IPS-11a (cell line): ENCODE measurements around the gene EYA4.

ENCODE experiments used
- H3K4me3 ChIP-seq: one replicate; pipeline ENCODE4 v1.5.1; 2013; ENCODE audit warnings: low read depth, low read length, control low read depth

Gene EYA4

DNA sequence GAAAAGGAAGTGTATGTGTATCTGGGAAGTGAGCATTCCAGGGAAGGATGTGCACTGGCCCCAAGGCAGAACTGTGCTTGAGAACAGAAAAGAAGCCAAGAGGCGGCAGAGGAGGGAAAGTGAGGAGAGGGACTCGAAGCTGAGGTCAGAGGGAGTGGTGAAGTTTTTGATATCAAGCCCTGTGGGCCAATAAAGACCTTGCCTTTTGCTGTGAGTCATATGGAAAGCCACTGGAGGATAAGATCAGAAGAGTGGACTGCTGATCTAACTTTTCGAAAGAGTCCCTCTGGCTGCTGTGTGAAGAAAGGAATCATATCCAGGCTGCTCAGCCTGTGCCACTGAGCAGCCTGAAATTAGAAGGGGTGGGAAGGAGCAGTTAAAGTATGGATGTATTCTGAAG, 99.4 kb downstream of the EYA4 start:
- no peak overlapping the region for H3K4me3 ChIP-seq

DNA sequence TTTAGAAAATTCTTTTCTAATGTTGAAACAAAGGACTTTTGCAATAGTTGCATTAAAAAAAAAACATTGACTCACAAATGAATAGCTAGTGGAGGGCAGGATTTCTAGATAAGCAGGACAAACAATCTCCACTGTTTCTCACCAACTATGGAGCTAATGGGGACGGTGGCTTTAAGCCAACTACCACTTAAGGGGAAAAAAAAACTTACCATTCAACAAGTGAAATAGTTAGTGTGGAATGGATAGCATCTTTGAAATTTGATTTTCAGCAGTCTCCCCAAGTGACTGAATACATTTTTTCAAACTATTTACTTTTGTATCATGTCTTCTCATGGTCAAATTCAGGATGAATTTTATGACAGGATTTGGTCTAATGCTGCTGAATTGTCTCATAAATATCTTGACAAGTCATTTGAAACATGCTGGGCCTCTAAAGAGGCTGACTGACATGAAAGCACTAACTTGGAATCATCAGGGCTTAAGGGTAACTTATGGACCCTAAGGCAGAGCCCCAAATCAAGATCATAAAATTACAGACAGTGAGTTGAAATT, 100.5 kb downstream of the EYA4 start:
- no peak overlapping the region for H3K4me3 ChIP-seq

DNA sequence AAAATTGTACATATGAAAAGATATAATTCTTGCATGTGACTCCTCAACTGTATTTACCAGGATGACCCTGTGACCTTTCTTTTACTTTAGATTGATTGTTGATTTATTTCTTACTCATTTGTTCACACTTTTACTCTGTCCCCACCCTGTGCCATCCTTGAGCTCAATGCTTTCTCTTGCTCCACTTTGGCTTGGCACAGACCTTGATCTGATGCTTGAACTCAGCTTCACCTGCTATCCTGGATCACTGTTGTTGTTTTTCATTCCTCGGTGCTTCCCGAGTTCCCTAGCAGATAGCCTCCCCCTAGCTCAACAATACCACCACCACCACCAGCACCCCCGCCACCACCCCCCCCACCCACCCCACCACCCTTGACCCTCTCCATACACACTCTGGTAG, 102.1 kb downstream of the EYA4 start:
- no peak overlapping the region for H3K4me3 ChIP-seq

DNA sequence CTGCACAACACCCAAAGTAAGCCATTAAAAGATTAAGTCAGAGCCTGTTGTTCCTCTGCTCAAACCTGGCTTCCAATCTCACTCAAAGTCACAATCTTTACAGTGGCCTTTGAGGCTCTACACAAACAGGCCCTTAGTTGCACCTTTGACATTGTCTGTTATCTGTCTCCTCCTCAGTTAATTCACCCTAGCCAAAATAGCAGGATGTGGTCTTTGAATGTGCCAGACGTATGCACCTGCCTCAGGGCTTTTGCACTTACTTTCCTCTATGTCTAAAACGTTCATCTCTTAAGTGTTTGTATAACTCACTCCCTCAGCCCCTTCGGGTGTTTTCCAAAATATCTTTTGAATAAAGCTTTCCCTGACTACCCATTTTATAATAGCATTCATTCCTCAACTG, 107.7 kb downstream of the EYA4 start:
- H3K4me3 ChIP-seq: no peak overlapping the region

DNA sequence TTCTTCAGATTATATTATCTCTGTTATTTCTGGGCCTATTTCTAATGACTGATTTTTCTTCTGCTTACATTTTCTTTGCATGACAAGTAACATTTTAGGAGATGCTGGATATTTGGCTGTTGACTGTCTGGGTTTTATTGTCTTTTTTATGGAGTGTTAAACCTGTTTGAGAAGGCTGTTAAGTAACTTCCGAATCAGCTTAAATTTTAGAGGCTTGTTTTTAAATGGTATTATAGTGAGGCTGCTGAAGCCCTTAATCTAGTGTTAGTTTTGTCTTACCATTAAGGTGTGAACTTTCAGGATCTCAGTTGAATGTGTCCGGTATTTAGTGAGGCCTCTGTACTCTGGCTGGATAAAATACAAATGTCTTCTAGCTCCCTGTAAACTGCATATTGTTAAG, 109.8 kb downstream of the EYA4 start:
- no peak overlapping the region for H3K4me3 ChIP-seq

DNA sequence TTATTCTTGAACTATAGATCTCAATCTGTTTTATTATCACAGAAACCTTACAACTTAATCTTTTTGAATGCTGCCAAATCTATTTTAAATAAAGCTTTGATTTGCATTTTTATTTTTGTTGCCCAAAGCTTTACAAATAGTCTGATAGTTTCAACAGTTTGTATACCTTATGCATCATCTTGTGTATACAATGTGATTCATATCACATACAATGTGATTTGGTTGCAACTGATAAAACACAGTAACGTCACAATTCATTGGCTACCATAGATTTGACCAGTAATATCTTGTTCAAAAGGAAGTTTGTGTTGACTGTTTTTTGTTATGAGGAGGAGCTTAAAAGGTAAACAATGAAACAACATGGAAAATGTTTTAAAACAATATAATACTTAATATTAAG, 110.9 kb downstream of the EYA4 start:
- no peak overlapping the region for H3K4me3 ChIP-seq

DNA sequence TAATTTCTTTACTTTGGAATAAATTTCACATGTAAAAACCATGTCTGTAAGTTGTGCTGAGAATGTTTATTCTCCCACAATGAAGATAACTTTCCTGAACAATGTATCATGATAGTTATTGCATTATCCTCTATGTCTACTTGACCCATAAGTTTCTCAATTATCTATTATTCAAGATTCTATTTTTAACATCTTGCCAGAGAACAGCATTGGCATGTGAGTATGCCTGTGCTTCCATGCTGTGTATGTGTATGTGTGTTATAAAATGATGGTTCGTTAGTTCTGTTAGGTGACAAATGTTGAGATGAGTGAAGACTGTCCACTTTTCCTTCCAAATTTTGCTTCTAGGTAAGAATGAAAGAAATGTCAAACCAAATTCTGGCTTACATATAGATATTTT, 111.9 kb downstream of the EYA4 start:
- H3K4me3 ChIP-seq: no peak overlapping the region

DNA sequence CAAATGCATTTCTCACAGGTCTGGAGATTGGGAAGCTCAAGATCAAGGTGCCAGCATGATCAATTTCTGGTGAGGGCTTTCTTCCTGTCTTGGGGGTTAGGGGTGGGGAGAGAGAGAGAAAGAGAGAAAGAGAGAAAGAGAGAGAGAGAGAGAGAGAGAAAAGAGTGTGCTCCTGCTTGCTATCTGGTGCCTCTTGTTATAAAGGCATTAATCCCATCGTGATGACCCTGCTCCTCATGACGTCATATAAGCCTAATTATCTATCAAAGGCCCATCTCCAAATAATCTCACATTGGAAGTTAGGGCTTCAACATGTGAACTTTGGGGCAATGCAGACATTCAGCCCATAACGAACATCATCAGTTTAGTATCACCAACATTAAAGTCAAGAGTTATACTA, 114.8 kb downstream of the EYA4 start:
- no peak overlapping the region for H3K4me3 ChIP-seq

DNA sequence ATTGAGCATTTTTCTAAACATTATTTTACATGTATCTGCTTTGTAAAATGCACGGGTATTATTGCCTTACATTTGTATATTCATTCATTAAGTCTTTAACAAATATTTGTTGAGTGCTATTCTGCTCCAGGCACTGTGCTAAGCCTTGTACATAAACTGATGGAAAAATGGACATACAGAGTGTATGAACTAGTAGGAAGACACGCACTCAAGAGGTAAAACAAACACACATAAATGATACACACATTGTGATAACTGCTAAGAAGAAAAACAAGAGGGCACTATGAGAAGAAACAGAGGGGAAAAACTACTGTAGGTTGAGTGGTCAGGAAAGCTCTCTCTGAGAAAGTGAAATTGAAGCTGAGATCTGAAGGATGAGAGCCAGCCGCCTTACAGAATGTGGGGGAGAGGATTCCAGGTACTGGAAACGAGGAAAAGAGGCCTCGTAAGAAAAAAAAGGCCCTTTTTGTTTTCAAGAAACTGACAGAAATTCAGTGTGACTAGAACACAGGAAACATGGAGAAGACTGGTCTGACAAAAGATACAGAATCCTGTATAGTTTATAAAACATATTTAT, 117.5 kb downstream of the EYA4 start:
- H3K4me3 ChIP-seq: no peak overlapping the region

DNA sequence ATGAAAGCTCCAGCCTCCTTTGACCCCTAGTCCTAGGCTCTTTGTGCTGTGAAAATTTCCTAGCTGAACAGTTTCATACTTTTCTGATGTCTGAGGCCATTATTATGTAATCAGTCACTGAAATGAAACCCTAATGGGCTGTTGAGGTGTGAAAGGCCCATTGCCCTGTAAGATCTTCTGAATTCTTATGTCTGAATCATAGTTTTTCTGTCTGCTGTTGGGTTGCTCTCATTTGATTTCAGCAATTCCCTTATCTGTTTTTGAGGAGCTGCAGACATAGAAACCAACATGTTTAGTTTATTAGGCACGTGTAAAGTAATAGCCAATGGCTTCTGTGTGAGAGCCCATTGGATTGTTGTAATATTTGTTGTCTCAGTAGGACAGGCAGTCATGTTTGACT, 118.1 kb downstream of the EYA4 start:
- H3K4me3 ChIP-seq: no peak overlapping the region

DNA sequence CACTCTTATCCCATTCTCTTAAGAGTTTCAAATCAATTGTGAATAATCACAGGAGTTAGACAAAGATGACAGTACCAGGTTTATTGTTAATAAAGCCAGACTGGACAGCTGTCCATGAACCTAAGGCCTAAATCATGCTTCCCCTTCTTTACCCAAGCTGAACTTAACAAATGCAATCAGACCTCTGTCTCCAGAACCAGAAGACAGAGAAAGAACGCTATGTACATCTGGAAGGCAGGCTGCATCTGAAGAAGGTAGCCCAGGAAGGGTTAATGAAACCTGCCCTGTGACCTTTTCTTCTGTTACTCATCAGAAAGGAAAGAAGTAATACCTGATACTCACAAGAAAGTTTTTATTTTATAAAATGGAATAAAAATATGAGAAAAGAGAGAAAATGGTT, 118.6 kb downstream of the EYA4 start:
- no peak overlapping the region for H3K4me3 ChIP-seq

DNA sequence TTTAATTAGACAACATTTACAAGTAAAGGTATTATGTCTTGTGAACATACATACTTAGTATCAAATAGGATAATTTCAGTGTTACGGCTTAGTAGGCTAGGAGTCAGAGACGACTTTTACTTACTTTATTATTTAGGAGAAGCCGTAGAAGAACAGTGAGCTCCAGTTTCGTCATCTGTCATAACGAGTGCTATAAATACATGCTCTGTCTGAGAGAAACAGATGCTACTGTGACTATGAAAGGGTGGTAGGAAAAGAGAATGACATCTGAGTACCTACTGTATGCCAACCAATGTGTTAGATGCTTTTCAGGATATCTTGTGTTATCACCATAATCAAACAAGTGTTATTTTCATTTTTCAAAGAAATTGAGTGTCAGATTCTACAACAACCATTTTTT, 119.0 kb downstream of the EYA4 start:
- H3K4me3 ChIP-seq: no peak overlapping the region

DNA sequence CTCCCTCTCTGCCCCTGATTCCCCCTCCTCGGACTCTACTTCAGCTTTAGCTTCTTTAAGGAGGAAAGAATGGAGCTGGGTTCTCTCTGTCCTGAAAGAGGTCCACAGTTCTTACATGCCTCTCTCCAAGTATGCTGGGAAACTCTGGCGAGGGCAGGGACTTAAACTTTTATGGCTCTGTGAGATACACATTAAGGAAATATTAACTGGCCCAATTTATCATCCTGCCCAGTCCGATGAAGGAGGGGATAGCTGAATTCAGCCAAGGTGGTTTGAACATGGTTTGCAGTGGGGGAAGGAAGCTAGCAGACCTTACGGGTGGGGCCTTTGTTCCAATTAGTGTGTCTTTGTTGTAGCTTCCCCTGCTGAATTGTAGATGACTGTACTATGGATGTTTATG, 121.7 kb downstream of the EYA4 start:
- no peak overlapping the region for H3K4me3 ChIP-seq

DNA sequence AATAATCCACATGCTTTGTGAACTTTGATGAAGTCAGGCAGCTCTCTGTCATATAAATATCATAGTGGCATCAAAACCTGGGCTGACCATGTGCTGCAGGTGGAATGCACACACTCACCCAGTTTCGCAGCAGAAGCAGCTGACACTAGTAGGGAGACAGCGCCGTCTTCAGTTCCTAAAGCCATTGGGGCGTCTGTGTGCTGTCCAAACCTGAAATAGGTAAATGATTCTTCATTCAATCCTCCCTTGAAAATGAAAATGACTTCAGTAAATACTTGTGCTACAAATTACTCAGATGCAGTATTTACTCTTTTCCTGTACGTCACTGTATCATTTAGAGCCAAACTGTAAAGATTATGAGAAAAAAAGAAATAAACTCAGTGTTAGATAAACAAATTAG, 127.5 kb downstream of the EYA4 start:
- no peak overlapping the region for H3K4me3 ChIP-seq

DNA sequence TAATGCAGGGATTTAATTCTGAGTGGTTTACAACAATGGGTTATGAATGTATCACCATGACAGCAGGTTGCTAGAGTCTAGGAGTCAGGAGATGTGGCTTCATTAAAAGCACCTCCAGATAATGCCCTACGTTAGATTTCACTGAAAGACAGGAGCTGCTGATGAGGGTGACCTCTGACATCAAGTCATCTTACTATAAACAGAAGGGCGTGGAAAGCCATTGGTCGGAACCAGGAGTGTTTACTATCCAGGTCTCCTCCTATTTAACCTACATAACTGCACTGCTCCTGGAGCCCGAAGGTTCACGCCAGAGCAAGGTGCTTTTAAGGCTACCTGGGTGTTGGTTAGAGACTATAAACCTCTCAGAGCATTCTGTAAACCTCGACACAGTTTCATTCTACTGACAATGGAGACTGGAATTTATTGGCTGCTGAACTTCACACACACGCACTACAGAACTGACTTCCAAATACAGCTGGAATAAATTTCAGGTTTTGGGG, 128.7 kb downstream of the EYA4 start:
- H3K4me3 ChIP-seq: no peak overlapping the region

DNA sequence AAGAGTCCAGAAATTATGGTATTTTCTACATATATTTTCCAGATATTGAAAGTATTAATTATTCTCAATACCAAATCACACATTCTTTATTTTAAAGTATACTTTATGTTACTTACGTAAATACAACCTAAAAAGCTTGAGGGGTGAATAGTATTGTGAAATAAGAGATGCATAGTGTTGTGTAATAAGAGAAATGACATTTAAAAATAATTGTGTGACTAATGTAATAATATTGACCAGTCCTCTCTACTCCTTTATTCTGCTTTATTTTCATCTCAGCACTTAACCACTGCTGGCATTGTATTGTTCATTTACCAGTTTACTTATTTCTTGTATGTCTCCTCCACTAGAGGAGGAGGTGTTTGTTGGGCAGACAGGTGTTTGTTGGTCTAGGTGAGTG, 135.6 kb downstream of the EYA4 start:
- no peak overlapping the region for H3K4me3 ChIP-seq

DNA sequence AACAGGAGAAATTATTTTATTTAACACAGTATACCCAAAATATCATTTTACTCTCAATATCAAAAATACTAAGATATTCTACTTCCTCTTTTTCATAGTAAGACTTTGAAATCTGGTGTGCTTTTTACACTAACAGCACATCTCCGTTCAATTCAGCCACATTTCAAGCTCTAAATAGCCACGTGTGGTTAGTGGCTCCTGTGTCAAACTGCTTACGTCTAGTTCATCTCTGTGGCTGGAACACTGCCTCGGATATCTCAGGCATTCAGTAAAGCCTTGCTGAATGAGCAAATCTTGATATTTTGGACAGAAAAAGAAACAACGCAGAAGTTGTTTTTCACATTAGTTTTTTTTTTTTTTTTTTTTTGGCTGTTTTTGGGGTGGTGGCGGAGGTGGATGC, 136.1 kb downstream of the EYA4 start:
- H3K4me3 ChIP-seq: no peak overlapping the region

DNA sequence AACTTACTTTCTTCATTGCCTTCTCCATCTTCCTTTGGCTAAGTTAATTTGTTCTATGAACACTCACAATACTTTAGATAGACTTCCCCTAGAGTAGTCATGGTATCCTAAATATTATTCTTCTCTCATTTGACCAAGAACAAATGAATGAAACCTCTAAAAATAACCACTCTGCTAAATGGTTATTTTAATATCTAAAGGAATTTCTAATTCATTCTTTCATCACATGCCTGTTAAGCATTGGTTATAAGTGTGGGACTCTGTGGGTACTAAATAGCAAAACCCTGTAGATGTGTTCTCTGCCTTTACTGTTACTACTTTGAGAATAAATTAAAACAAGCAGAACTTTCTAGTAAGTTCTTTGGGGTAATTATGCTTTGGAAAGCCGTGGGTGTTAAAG, 138.9 kb downstream of the EYA4 start:
- H3K4me3 ChIP-seq: no peak overlapping the region

DNA sequence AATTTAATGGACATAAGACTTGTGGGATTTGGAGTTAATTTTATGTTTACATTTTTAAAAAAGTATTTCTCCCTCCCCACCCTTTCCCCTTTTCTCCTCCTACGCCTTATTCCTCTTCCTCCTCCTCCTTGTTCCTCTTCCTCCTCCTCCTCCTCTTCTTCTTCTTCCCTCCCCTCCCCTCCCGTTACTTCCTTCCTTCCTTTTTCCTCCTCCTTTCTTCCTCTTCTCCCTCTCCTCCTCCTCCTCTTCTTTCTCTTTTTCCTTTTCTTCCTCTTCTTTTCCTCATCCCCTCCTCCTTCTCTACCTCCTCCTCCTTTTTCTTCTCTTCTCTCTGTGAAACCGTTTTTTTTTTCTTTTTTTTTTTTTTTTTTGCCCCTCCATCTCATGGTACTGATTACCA, 139.6 kb downstream of the EYA4 start:
- H3K4me3 ChIP-seq: no peak overlapping the region

DNA sequence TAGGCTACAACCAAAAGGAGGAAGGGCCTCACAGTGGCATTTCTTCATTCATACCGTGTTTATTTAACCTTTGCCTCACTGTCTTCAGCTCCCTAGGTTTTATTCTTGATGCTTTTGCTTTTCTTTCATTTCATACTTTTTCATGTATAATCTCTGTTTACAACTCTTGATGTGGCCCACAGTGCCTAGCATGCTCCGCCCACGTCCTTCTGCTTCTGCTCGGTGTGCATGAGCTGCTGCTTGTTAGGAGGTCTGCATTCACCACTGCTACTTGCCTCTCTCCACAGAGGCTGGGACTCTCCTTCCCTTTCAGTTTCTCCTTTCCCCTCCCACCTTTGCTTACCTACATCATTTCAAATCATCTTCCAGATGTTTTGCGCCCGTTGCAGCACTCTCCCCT, 147.6 kb downstream of the EYA4 start:
- no peak overlapping the region for H3K4me3 ChIP-seq

DNA sequence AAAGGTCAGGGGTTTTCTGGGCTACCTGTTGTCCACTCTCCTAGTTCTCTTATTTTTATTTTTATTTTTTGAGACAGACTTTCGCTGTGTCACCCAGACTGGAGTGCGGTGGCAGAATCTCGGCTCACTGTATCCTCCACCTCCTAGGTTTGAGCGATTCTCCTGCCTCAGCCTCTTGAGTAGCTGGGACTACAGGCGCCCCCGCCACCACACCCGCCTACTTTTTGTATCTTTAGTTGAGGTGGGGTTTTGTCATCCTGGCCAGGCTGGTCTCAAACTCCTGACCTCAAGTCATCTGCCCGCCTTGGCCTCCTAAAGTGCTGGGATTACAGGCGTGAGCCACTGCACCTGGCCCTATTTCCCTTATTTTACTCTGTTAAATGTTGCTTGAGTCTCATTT, 149.0 kb downstream of the EYA4 start:
- no peak overlapping the region for H3K4me3 ChIP-seq

DNA sequence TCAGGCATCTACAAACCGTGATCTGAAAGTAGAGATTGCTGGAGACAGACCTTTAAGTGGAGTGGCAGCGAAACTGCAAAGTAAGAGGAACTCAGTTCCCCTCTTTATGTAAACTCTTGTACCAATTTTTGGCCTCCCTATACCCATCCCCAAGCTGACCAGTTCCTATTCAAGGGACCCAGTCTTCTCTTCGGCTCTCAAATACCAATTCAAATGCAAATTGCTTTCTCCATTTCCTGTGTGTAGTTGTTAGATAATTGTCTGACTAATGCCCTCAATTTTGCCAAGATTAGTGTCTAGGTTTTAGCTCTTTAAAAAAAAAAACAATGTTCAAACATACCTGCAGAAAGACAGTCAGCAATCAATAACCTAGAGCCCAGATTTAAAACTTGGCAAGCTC, 150.9 kb downstream of the EYA4 start:
- no peak overlapping the region for H3K4me3 ChIP-seq

DNA sequence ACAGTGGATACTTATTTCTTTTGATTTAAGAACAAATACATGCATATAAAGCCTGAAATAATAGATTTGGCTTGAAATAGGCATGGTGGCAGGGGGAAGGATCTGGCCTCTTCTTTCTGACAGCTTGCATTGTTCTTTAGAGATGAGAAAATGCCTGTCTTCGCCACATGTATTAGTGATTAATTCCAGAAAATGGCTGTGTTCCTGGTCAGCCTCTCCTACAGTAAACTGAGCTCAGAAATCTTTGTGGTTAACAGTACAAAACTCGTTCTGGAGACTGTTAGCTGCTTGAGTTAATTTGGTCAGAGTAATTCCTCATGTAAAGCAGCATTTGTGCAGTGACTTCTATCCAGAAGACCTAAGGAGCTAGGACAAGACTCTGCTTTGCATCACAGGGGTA, 151.5 kb downstream of the EYA4 start:
- H3K4me3 ChIP-seq: no peak overlapping the region
